H7 (cell line): Measurements from ENCODE around the gene PARP3. TPM values are rescaled to one million over a fixed set of nuclear protein-coding genes. Genes with fewer than 3 reads are reported as not detected.
"Not testable (repeated sequence)": the region's sequence is repeated elsewhere in the genome, so short reads cannot be mapped to it uniquely, and the experiment has no call there.

Experiments used
- DNase-seq: peaks from one replicate; pipeline ENCODE4 v3.0.0; 2012
- H3K27me3 ChIP-seq: 2 replicates; pipeline ENCODE4 v1.6.0; 2011; ENCODE audit warnings: mild to moderate bottlenecking, low read length; ENCODE audit not compliant: control insufficient read depth, insufficient read depth
- H3K36me3 ChIP-seq: replicated peaks from 2 replicates; pipeline ENCODE4 v1.5.1; 2011; ENCODE audit warnings: low read length; ENCODE audit not compliant: control insufficient read depth, insufficient read depth
- H3K4me3 ChIP-seq: 2 replicates; pipeline ENCODE4 v1.5.1; 2011; ENCODE audit warnings: low read depth, mild to moderate bottlenecking, control low read depth, low read length, moderate library complexity; ENCODE audit not compliant: insufficient read depth
- total RNA-seq: library from RNA; depleted of rRNA; stranded (reverse); fragments of >200 nt; shearing (Covaris generic); gene quantifications from 2 replicates; pipeline ENCODE4 v1.2.3, GENCODE V29; 2014

Gene PARP3
- total RNA-seq, 1 experiment from 2014 or later = 3.2 TPM

DNA sequence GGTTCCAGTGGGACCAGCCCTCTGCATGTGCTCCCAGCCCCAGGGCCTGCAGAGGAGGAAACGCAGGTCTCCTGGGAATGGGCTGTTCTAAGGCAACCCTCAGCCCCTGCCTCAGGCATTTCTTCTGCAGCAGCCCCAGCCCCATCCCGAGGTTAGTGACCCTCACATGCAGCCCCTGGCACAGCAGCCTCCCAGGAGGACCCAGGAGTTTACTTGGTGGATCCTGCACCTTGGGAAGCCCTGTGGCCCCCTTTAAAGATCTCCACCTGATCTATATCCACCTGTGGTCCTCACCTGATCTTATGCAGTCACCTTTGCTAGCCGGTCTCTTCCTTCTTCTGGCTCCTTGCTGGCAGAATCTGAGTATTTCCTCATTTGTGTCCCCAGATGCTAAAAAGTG is 13.2 kb upstream of the PARP3 start:
- H3K36me3 ChIP-seq = peaks cover 11% of the 10 kb centered on the region
- DNase-seq, H3K27me3 ChIP-seq, H3K4me3 ChIP-seq: not testable (repeated sequence)

DNA sequence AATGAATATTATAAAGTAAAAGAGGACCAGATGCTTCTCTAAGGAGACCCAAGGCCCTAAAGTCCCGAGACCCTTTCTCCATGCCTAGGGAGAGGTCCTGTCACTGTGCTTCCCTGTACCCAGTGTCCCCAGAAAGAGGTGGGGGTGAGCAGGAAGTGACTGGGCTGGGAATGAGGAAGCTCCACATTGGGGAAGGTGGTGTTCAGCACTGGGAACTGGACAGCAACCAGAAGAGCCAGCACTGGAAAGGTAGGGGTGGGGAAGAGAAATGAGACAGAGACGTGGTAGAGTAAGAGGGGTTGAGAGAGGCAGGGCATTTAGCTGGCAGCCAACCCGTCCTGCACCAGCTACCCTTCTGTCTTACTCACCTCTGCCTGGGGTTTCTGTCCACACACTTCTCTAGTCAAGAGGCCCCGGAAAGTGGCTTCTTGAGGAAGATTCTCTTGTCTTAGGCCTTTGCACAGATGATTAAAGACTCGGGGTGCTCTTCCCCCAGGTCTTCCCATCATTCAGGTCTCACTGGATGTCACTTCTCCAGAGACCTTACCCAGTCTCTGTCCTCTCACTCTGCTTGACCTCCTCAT is 12.7 kb upstream of the PARP3 start:
- H3K4me3 ChIP-seq = no peak overlapping the region
- no peaks in the 10 kb centered on the region for H3K27me3 ChIP-seq
- H3K36me3 ChIP-seq = peaks cover 14% of the 10 kb centered on the region
- peak; percentile 85 for DNase-seq

DNA sequence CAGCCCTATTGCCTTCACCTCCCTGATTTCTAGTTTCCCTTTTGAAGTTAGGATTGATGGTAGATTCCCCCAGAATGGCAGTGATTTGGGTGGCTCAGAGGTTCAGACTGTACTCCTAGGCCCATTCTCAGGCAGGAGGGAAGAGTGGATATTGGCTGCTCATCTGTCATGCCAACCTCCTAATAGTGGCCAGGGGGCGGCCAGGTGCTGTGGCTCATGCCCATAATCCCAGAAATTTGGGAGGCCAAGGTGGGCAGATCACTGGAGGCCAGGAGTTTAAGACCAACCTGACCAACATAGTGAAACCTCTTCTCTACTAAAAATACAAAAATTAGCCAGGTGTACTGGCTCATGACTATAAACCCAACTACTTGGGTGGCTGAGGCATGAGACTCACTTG is 11.7 kb upstream of the PARP3 start:
- no peak for DNase-seq
- Histone ChIP-seq H3K27me3 (no peaks in the 10 kb centered on the region), H3K36me3 (peaks cover 20% of the 10 kb centered on the region), H3K4me3 (no peak overlapping the region)

DNA sequence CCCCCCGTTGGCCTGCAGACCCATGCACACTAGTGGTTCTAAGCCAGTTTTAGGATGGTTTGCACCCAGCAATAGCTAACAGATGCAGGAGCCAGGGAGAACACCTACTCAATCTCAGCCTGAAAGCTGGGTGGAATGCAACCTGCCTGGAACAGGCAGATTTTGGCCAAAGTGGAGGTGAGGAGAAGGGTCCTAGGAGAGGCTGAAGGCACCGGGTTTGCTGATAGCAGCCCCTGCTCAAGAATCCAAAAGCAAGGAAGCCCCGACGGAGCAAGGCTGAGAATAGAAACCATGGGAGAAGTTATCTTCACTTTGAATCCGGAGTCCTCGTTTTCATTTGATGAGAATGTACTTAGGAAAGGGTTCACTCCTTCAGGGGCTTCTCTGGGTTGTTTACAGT is 10.4 kb upstream of the PARP3 start:
- no peak overlapping the region for H3K4me3 ChIP-seq

DNA sequence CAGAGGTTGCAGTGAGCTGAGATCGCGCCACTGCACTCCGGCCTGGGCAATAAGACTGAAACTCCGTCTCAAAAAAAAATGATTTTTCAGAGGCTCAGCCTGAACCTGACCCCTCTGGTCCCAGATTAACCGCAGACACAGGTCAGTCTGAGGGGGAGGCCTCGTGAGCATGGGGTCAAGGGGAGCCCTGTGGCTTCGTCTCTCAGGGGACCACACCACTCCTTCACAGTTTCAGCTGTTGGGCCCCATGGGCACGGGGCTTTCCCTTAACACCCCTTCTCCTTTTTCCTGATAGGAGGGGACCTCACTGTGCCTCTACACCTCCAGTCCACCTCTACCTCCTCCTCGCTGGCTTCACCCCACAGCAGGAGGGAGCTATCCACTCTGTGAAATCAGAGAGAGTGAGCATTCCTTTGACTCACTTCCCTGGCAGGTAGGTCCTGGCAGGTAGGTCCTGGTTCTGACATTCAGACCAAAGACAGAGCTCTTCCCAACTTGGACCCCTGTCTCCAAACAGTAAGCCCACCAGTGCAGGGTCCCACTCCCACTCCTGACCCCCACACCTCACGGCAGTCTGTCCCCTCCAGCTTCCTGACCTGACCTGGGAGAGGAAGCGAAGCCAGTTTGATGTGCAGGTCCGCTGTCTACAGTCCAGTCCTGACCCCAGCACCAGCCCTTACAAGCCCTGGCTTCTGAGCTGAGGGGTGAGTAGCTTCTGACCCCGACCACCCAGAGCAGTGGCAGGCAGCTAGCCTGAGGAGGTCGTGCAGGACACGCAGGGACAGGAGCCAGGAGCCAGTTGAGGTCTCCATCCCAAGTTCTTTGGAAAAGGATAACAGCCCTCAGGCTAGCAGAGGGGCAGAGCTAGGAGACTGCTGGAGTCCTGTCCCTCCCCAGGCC is 9.4 kb upstream of the PARP3 start:
- DNase-seq = no peak
- H3K36me3 ChIP-seq = peaks cover 34% of the 10 kb centered on the region
- no peaks in the 10 kb centered on the region for H3K27me3 ChIP-seq
- no peak overlapping the region for H3K4me3 ChIP-seq

More for the DNA sequence above, 10.4 kb upstream of the PARP3 start:
- peaks cover 27% of the 10 kb centered on the region for H3K36me3 ChIP-seq
- no peak for DNase-seq
- no peaks in the 10 kb centered on the region for H3K27me3 ChIP-seq

DNA sequence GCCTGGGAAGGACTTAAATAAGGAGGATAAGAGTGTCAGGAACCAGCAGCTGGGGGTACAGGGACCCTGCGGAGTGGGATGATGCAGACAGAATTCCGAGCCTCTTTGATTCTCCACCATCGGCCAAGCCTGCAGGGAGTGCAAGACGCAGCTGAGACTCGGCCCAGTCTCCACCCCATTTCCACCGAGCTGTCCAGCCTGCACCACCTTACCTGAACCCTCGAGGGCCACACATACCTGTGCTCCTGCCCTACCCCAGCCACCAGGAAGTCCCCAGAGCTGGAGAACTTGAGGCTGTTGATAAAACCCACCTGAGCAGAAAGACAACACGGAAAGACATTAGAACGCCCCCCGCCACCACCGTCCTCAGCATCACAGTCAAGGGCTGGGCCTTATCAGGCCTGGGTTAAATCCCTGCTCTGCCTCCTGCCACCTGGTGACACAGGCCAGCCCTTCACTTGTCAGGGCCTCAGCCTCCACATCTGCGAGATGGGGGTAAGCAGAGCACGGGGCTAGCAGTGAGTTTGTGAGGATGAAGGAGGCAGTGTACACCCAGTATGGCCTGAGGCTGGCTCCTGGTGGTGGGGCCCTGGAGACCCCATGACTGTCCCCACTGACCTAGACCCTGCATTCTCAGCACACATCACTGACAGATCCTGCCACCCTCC is 8.6 kb upstream of the PARP3 start:
- peak; percentile 15 for DNase-seq
- peaks cover 39% of the 10 kb centered on the region for H3K36me3 ChIP-seq
- no peaks in the 10 kb centered on the region for H3K27me3 ChIP-seq
- no peak overlapping the region for H3K4me3 ChIP-seq

DNA sequence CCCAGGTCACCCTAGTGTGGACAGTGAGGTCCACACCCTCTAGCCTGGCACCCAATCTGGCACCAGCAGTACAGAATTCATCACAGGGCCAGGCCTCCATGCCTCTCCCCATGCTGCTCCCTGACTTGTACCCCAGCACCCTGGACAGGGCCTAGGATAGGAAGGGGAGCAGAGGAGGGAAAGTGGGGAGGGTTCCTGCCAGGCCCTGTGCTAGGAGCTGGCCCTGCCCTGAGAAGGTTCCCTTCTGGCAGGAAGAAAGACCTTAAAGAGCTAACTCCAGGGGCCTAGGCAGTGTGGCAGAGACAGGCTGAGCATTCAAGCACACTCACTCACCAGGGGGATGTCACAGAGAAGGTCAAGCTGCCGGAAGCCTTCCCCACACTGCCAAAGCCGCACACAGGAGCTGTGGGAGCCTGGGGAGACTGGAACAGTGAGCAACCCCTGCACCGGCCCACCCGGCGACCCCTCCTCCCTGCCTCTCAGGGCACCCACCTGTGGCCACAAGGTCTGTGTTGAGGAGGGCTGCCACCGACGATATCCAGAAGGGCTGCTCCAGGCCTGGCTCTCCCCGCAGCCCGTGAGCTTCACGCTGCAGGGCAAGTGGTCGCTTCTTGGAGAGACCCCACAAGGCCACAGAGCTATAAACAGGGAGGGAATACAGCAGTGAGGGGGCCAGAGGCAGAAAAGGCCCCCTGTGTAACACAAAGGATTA is 7.9 kb upstream of the PARP3 start:
- H3K36me3 ChIP-seq = peaks cover 44% of the 10 kb centered on the region
- DNase-seq = peak; percentile 18

DNA sequence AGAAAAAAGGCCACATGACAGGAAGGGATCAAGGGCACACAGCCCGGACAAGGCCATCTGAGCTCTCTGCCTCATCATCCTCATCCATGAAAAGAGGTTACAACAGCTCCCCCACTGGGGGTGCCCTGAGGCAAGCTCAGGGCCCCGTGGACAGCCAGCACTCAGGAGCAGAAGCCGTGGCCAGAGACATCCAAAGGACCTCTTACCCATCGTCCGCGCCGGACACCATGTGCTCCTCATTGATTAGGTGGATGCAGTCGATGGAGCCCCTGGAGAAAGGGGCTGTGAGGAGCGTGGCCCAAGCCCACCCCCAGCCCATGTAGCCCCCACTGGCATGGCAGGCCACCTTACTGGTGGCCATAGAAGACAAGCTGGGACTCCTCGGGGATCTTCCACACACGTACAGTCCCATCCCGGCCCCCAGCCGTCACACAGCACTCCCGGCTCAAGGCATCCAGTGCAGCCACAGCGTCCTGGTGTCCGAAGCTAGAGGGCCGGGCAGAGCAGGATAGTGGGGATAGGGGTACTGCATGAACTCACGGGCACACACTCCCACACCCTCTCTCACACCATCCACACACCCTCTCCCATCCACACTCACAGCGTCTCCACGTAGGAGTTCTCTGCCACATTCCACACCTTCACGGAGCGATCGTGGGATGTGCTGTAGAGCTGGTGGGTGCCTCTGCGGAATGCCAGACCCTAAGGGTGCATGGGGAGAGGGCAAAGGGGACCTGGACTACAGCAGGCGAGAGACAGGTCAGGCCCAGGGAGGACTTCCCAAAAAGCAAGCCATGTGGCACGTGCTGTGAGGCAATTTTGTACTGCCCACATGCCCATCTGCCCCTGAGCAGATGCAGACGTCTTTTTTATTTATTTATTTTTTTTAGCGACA is 6.9 kb upstream of the PARP3 start:
- H3K36me3 ChIP-seq = peaks cover 44% of the 10 kb centered on the region
- peak; percentile 27 for DNase-seq
- H3K4me3 ChIP-seq = no peak overlapping the region
- no peaks in the 10 kb centered on the region for H3K27me3 ChIP-seq

More for the DNA sequence above, 7.9 kb upstream of the PARP3 start:
- no peak overlapping the region for H3K4me3 ChIP-seq
- no peaks in the 10 kb centered on the region for H3K27me3 ChIP-seq

DNA sequence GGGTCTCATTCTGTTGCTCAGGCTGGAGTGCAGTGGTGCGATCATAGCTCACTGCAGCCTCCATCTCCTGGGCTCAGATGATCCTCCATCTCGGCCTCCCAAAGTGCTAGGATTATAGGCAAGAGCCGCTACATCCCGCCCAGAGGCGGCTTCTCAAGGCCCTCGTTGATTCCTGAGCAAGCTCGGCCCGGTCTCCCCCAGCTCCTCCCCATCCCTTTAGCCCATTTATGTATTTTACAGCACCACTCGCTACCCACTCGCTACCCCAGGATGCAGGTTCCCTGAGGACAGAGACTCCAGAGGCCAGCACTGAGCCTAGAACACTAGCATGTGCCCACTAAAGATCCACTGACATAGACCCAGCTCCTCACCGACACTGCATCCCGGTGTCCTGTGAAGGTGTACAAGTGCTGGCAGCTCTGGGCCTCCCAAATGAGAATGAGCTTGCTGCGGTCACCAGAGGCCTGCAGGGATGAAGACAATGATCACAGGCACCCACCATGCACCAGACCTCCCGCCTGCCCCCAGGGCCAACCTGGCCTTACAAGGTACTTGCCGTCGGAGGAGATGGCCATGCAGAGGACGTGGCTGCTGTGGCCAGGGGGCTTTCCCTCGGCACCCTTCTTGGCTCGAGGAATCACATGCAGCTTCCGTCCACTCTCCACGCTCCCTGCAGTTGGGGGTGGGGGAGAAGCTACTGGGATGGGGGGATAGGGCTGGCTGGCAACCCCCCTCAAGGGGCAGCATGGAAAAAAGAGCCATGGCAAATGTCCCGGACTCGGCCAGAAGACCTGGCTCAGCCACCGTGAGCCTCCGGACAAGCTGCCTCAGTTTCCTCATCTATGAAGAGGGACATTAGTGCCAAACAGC is 6.0 kb upstream of the PARP3 start:
- no peak overlapping the region for H3K4me3 ChIP-seq
- peak; percentile 27 for DNase-seq
- no peaks in the 10 kb centered on the region for H3K27me3 ChIP-seq
- peaks cover 44% of the 10 kb centered on the region for H3K36me3 ChIP-seq

DNA sequence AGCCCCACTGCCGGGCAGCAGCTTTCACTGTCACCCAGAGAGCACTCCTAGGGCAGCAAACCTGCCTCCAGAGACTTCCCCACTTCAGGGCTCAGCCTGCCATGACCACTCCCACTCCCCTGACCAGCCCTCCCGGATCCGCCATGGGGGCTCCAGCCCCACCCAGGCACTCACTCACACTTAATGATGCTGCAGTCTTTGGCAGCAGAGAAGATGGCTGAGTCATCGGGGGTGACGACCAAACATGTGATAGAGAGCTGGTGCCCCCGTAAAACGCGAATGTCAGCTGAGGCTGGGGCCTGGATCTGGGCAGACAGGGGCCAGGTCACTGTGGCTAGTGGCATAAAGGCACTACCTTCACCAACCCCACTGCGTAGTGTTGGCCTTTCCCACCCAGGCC is 5.1 kb upstream of the PARP3 start:
- Histone ChIP-seq H3K27me3 (no peaks in the 10 kb centered on the region), H3K36me3 (peaks cover 44% of the 10 kb centered on the region), H3K4me3 (no peak overlapping the region)
- DNase-seq = peak; percentile 30

DNA sequence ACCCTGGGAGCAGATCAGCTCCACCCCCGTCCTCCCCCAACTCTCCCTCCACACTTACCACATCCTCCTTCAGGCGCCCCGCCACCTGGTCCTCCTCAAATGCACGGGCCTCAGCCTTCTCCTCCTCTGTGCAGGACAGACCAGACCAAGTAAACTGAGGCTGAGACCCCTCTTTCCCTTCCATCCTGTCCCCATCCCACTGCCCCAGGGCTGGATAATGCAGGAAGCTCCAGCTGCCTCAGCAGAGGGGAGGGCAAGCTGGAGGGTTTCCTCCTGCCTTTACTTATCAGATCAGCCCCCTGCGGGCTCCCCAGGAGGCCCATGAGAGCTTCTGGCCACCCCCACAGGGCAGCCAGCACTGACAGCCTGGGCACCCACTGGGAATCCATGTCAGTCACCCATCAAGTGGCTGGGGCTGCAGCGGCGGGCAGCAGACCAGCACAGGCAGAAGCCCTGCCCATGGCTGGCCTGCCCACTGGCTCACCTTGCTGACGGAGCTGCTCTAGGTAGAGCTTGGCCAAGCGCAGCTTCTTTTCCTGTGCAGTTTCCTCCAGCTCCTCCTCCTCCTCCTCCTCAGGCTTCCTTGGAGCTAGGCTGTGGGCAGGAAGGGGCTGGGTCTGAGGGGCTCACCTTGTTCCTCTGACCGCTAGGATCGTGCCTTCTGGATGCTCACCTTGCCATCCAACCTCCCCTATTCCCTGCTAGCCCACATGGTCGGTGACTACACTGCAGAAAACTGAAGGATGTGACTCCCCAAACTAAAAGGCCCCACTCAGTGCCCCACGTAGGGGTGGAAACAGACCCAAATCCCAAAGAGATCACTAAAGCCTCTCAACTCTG is 4.3 kb upstream of the PARP3 start:
- peaks cover 41% of the 10 kb centered on the region for H3K36me3 ChIP-seq
- no peak overlapping the region for H3K4me3 ChIP-seq
- DNase-seq = peak; percentile 37
- no peaks in the 10 kb centered on the region for H3K27me3 ChIP-seq

DNA sequence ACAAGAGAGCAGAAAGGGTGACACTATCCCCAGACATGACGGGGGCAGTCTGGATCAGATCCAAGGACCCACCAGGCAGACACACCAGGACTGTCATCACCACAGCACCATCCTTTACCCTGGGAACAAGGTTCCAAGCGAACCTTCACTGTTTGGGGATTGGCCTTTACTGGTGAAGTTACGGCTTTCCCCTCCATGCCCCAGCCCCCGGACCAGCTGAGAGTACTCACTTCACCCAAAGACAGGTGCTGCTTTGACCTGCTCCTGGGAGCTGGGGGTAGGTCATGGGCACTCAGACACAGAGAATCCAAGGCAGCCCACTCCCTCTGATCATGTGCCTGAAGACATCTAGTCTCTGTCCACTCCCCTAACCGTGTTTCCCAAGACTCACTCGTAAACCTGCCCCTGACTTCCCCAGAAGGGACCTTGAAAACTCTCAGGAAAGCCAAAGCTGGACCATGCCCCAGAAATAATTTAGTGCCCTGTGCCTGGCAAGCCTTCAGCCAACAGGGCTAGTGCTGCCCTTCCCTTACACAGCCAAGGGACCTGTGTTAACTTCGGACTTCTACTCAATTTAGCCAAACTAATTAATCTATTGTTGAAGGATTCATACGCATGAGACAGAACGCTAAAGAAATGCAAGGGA is 3.3 kb upstream of the PARP3 start:
- DNase-seq = peak; percentile 17
- no peak overlapping the region for H3K4me3 ChIP-seq
- H3K36me3 ChIP-seq = peaks cover 33% of the 10 kb centered on the region
- H3K27me3 ChIP-seq = no peaks in the 10 kb centered on the region
